ENCODE data around the gene PSPH.

PSPH gene

GRCh38 chr7:56007167-56007652 is 44.0 kb downstream of the PSPH start:
- no peak for DNase-seq (ENCODE audit: low read depth in 1 of 2, low spot score in 1 of 2)

GRCh38 chr7:56003749-56004148 is 47.5 kb downstream of the PSPH start:
- no peak for DNase-seq (ENCODE audit: low read depth in 1 of 2, low spot score in 1 of 2)

GRCh38 chr7:55996856-55997500 is 54.3 kb downstream of the PSPH start:
- DNase-seq (ENCODE audit: low read depth in 1 of 2, low spot score in 1 of 2), result no peak

GRCh38 chr7:55992346-55992745 is 58.9 kb downstream of the PSPH start:
- DNase-seq (ENCODE audit: low read depth in 1 of 2, low spot score in 1 of 2), result no peak

GRCh38 chr7:55983537-55983936 is 67.7 kb downstream of the PSPH start:
- DNase-seq (ENCODE audit: low read depth in 1 of 2, low spot score in 1 of 2), result no peak

- DNase-seq (ENCODE audit: low read depth in 1 of 2, low spot score in 1 of 2), result no peak
Observed at GRCh38 chr7:55980266-55980665, 71.0 kb downstream of the PSPH start.

- no peak for DNase-seq (ENCODE audit: low read depth in 1 of 2, low spot score in 1 of 2)
Observed at GRCh38 chr7:55977831-55978230, 73.4 kb downstream of the PSPH start.

GRCh38 chr7:55975988-55976633 is 75.1 kb downstream of the PSPH start:
- DNase-seq (ENCODE audit: low read depth in 1 of 2, low spot score in 1 of 2), result no peak

GRCh38 chr7:55973747-55974250 is 77.4 kb downstream of the PSPH start:
- DNase-seq (ENCODE audit: low read depth in 1 of 2, low spot score in 1 of 2), result no peak

- DNase-seq (ENCODE audit: low read depth in 1 of 2, low spot score in 1 of 2), result no peak
Observed at GRCh38 chr7:55970978-55971377, 80.3 kb downstream of the PSPH start.

- no peak for DNase-seq (ENCODE audit: low read depth in 1 of 2, low spot score in 1 of 2)
Observed at GRCh38 chr7:55970561-55970960, 80.7 kb downstream of the PSPH start.

- no peak for DNase-seq (ENCODE audit: low read depth in 1 of 2, low spot score in 1 of 2)
Observed at GRCh38 chr7:55969391-55969790, 81.9 kb downstream of the PSPH start.

- no peak for DNase-seq (ENCODE audit: low read depth in 1 of 2, low spot score in 1 of 2)
Observed at GRCh38 chr7:55966851-55967250, 84.4 kb downstream of the PSPH start.

- DNase-seq (ENCODE audit: low read depth in 1 of 2, low spot score in 1 of 2), result no peak
Observed at GRCh38 chr7:55965805-55966421, 85.3 kb downstream of the PSPH start.

- no peak for DNase-seq (ENCODE audit: low read depth in 1 of 2, low spot score in 1 of 2)
Observed at GRCh38 chr7:55965100-55965470, 86.2 kb downstream of the PSPH start.

GRCh38 chr7:55964261-55965099 is 86.8 kb downstream of the PSPH start, which contains the start of gene NIPSNAP2:
Gene NIPSNAP2, plus strand, starts transcription at chr7:55964585. Its CDS starts 25 bp downstream, at chr7:55964610.
- DNase-seq (ENCODE audit: low read depth in 1 of 2, low spot score in 1 of 2), result peak; percentile 39 to 63

- DNase-seq (ENCODE audit: low read depth in 1 of 2, low spot score in 1 of 2), result no peak
Observed at GRCh38 chr7:55963584-55964168, 87.6 kb downstream of the PSPH start.

GRCh38 chr7:55962014-55962413 is 89.2 kb downstream of the PSPH start:
- no peak for DNase-seq (ENCODE audit: low read depth in 1 of 2, low spot score in 1 of 2)

Data from stimulated activated CD4-positive, alpha-beta T cell treated with anti-CD3 and anti-CD28 coated beads, Interleukin-15, amount 100 ng/mL, for 1 hour (primary cell).